ENCODE measurements around the gene RHBDF1.

RHBDF1 gene, protein sequence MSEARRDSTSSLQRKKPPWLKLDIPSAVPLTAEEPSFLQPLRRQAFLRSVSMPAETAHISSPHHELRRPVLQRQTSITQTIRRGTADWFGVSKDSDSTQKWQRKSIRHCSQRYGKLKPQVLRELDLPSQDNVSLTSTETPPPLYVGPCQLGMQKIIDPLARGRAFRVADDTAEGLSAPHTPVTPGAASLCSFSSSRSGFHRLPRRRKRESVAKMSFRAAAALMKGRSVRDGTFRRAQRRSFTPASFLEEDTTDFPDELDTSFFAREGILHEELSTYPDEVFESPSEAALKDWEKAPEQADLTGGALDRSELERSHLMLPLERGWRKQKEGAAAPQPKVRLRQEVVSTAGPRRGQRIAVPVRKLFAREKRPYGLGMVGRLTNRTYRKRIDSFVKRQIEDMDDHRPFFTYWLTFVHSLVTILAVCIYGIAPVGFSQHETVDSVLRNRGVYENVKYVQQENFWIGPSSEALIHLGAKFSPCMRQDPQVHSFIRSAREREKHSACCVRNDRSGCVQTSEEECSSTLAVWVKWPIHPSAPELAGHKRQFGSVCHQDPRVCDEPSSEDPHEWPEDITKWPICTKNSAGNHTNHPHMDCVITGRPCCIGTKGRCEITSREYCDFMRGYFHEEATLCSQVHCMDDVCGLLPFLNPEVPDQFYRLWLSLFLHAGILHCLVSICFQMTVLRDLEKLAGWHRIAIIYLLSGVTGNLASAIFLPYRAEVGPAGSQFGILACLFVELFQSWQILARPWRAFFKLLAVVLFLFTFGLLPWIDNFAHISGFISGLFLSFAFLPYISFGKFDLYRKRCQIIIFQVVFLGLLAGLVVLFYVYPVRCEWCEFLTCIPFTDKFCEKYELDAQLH

DNA sequence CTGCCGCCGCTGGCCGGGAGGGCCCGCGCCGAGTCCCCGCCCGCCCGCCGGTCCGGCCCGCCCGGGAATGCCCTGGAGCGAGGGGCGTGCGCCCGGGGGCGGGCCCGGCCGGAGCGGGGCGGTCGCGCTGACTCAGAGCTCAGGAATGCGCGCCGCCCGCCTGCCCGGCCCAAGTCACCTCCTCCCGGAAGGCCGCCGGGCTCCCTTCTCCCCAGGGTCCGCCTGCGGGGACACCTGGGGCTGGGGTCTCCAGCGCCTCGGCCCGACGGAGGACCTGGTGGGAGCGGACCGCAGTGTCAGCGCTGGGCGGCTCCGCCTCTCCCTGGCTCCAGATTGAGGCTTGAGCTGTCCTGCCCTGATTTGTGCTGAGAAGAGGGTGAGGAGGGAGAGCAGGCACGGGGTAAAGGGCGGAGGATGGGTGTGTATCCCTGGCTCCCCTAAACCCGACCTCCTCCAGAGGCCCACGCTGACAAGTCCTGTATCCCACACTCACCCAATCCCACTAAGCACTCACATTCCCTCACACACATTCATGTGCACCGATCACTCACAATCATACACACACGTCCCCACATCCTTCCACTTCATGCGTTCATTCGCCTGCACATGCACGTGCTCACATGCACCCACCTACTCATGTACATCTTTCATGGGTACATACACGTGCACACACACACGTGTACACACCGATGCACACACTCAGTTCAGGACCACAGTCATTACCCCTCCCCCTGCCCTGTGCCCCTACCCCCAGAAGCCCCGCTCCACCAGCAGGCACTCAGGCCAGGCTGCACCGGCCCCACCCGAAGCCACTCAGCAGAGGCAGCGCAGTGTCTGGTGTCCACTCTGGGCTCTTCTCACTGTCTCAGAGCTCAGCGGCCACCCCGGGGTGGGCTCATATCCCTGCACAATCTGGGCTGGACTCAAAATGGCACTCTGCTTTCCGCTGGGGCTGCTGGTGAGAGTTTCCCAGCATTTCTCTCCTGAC lies at the start of gene RHBDF1:
Gene RHBDF1, minus strand, starts transcription at position 71 of the 988 bp plus-strand sequence. CDS start 7,616 bp downstream, outside the sequence.
- in situ Hi-C loops (cut with MboI; ENCODE audit: low sequenced_read_pairs), result no loop called here

DNA sequence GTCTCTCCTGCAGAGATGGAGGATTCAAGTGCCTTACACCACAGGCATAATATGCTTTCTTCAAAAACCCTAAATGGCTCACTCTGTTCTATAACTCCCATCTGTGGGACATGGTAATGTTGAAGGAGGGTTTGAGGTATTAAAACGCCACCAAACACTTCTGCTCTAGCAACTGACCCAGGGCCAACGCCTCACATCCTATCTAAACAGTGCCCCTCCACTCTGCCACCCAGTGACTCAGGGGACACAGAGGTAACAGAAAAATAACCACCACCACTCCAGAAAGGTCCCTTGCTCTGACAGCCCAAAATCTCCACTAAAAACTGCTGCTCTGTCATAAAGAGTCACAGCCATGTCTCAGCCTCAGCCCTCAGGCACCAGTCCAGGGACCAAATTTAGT lies 48.3 kb upstream of the RHBDF1 start:
- in situ Hi-C loops (cut with MboI; ENCODE audit: low sequenced_read_pairs), result no loop called here

DNA sequence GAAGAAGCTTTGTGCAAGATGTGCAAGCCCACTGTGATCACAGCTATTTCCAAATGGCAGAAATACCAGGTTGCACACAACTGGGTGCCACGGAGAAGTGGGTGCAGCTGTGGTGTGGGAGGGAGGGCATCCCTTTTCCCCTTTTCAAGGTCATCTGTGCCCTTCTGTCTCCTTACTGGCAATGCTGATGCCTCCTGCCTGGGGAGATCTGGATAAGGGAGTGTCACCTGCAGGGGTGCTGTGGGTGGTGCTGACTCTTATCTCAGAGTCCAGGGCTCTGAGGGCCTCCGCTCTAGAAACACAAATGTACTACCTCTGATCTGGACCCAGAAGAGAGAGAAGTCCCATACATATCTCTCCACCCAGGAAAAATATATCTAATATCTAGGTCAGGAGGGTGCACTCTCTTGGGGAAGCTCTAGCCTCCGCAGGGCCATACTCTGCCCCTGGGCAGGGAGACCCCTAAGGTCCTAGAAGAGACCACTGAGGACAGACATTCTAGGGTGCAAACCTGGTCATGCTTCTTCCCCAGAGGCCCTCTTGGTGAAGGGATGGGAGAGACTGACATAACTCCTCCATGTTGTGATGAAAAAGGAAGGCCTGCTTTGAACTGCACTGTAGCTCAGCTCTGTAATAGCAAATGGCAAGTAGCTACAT lies 47.5 kb upstream of the RHBDF1 start:
- in situ Hi-C loops (cut with MboI; ENCODE audit: low sequenced_read_pairs), result loop anchor here (5.0 kb wide), 1 partner anchor 62 kb away; the partner anchor contains the start of gene HBQ1

DNA sequence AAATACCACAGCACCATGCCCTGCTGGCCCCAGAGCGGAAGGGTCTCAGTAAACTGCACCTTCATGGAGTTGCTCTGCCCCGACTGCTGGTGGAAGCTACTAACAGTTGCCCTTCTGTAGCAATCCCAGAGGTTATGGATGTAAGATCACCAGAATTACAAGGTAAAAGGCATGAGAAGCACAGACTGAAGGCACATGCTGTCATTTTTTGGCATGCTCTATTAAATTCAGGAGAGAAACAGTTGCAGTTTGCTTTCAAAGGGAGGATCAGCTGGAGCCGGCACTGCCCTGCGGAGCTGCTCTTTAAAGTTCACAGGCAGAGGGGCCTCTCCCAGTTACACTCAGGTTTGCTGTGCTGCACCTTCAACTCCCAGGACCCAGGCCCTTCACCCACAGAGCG lies 46.9 kb upstream of the RHBDF1 start:
- in situ Hi-C loops (cut with MboI; ENCODE audit: low sequenced_read_pairs), result loop anchor here (5.0 kb wide), 1 partner anchor 63 kb away; the partner anchor contains the start of gene HBQ1

DNA sequence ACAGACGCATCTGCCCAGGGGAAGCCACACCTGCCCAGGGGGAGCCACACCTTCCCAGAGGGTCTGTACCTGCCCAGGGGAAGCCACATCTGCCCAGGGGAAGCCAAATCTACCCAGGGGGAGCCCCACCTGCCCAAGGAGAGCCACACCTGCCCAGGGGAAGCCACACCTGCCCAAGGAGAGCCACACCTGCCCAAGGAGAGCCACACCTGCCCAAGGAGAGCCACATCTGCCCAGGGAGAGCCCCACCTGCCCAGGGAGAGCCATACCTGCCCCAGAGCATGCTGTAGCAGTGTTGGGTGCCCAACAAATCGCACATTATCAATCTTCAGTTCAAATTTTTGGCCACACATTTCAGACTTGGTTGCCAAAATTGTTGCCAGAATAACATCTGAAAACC lies 46.4 kb upstream of the RHBDF1 start:
- in situ Hi-C loops (cut with MboI; ENCODE audit: low sequenced_read_pairs), result loop anchor here (5.0 kb wide), 1 partner anchor 63 kb away; the partner anchor contains the start of gene HBQ1

DNA sequence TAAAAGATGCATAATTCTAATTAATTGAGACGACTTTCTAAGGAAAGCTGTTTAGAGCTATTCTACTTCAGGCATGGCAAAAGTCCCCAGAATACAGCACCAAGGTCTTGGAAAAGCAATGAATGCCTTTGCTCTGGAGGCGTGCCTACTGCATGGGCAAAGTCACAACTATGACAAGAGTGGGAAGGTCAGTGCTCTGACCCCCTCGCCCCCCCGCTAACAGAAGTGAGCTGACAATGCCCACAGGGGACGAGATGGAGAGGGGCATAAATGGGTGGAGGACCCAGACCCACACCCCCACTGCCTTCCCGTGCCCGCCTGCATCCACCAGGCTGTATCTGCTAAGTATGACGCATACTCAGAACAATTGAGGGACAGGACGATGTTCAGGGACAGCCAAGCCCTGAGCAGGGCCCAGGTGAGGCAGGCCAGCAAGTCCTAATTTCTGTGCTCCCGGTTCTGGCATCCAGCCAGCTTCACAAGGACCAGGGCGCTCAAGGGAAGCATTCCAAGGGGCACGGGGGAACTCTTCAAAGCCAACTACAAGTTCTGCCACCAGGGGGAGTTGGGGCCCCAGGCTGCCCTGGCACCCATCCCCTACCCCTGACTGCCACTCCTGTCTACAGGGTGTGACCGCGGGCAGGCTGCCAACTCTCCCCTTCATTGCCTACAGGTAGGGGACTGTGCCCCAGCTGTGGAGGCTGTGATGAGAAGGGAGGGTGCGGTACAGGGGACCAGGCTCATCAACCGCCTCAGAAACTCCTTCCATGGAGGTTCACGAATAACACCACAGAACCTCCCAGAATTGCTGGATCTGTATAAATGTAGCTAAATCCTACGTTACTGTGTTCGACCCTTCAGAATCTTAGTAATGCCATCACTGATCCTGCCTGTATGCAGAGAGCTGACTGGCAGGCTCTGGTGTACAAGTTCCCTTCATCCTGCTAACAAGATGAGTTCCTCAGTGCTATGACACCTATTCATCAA lies 45.2 kb upstream of the RHBDF1 start:
- in situ Hi-C loops (cut with MboI; ENCODE audit: low sequenced_read_pairs), result loop anchor here (5.0 kb wide), 1 partner anchor 65 kb away; the partner anchor contains the start of gene HBQ1

DNA sequence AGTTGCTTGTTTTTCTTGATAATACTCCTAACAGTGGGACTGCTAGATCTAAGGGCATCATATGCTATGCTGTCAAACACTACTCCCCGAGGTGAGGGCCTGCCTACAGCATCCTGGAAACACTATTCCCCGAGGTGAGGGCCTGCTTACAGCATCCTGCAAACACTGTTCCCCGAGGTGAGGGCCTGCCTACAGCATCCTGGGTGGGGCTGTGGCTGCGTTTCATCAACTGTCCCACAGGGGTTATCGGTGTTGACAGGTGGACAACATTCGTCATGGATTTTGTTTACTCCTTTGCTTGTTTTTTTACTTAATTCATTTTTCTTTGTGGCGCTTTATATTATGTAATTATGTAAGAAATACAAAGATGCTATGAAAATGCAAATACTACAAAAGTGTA lies 43.6 kb upstream of the RHBDF1 start:
- in situ Hi-C loops (cut with MboI; ENCODE audit: low sequenced_read_pairs), result loop anchor here (5.0 kb wide), 1 partner anchor 66 kb away; the partner anchor contains the start of gene HBQ1

DNA sequence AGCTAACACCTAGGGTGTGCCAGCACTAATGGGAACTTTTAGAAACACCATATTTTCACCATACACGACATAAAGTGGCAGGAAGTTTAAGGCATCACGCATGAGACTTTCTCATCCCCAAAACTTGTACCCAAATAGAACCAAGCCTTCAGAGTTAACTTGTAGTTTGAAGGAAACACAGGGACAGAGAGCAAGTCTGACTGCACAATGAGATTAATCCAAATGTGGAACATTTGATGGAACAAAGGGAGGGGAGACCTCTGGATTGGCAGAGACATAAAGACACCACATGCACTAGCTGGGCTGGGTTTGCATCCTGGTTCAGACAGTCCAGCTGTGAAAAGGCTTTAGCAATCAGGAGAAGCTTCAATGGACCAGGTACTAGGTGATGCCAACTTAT lies 41.9 kb upstream of the RHBDF1 start:
- in situ Hi-C loops (cut with MboI; ENCODE audit: low sequenced_read_pairs), result no loop called here

DNA sequence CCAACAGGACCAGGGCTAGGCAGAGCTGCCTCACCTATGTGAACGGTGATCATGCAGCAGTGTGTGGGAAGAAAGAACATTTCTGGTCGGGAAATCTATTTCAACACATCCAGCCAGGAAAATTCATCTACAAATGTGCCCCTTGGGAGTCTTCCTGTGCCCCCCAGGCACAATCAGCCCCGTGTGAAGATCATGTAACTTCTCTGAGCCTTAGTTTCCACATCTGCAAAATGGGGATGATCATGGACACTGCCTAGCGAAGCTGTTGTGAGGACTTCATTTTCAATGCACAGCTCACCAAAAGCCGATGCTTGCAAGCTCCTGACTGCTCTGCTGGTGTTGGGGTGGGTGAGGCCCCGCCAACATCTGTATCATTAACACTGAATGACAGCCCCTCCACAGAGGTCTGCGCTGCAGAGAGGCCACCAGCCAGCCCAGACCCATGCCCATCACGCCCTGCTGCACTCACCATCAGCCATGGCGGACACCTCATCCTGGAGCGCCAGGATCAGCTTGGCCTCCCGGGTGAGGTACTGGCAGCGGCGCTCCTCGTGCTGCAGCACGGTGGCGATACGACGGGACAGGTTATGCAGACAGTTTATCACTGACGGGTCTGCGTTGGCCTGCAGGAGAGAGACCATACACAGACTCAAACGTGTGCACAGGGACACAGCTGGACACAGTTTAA lies 39.9 kb upstream of the RHBDF1 start:
- in situ Hi-C loops (cut with MboI; ENCODE audit: low sequenced_read_pairs), result no loop called here

DNA sequence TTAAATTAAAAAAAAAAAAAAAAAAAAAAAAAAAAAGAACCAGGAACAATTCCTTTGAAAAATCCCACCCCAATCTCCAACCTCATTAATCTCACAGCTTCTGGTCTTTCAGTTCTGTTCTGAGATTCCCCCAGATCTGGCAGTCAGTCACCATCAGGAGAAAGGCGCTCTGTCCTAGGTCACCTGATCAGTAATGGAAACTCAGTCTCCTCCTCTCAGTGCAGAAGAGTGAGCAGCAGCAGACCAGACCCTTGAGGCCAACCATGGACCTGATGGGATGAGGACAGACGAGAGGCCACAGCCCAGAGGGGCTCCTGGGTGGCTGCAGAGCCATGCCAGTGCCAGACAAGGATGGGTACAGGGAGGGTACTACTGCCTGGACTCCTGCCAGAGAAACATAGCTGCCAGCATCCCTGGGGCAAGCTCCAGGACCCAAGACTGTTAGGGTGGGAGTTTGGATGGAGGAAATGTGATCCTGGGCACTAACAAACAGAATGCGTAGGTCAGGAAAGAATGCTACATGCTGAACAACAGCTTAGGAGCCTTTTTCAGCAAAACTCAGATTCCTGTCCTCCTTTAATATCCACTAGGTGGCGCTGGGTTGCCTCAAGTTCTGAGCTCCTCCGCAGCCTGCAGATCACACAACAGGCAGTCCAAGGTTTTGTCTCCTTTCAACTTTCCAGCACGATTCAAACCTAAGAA lies 34.3 kb upstream of the RHBDF1 start:
- in situ Hi-C loops (cut with MboI; ENCODE audit: low sequenced_read_pairs), result no loop called here

DNA sequence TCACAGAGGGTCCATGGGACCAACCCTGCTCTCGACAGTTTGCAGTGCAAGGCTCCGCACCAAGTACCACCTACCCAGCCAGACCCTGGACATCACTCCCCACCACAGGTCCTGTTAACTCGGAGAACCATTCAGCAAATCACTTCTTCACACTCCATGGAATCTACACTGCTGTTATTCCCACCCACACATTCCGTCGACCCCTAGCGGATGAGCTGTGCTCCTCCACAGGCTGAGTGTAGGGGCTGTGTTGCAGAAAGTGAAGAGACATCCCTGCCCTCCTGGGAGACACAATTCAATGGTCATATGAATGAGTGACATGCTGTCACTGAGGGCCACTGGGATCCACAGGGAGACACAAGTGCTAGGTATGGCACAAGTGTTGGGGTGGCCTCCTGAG lies 33.1 kb upstream of the RHBDF1 start:
- in situ Hi-C loops (cut with MboI; ENCODE audit: low sequenced_read_pairs), result no loop called here

DNA sequence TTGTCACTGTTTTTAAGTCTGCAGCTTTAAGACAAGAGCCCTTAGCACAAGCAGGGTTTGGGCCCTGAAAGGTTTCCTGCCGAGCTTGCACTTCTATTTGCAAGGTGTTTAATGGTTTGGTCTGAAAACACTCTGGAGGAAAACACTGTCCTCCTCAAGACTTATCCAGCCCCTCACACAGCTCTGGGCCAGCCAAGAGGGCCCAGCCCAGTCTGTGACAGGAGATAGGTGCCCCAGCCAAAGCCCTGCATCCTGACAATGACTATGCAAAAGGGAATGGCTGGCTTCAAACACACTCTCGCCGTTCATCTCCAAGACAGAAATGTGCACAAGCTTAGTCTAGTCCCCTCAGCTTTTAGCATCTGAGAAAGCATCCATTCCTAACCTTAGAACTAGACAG lies 32.5 kb upstream of the RHBDF1 start:
- in situ Hi-C loops (cut with MboI; ENCODE audit: low sequenced_read_pairs), result no loop called here

DNA sequence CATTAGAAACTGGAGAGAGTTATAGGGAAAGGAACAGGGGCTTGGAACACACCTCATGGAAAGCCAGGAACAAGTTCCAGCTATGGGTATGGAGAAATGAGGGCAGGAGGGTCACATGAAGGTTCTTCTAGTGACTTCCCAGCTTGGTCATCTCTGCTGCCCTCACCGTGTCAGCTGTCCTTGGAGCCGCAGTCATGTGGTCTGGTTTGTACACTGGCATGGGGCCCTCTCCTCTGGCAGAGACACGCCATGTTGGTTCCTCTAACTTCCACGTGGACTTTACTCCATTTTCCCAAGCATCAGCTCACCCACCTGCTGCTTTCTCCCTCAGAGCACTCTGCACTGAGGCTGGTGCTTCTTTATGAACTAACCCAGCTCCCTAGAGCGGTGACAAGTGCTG lies 31.9 kb upstream of the RHBDF1 start:
- in situ Hi-C loops (cut with MboI; ENCODE audit: low sequenced_read_pairs), result no loop called here

DNA sequence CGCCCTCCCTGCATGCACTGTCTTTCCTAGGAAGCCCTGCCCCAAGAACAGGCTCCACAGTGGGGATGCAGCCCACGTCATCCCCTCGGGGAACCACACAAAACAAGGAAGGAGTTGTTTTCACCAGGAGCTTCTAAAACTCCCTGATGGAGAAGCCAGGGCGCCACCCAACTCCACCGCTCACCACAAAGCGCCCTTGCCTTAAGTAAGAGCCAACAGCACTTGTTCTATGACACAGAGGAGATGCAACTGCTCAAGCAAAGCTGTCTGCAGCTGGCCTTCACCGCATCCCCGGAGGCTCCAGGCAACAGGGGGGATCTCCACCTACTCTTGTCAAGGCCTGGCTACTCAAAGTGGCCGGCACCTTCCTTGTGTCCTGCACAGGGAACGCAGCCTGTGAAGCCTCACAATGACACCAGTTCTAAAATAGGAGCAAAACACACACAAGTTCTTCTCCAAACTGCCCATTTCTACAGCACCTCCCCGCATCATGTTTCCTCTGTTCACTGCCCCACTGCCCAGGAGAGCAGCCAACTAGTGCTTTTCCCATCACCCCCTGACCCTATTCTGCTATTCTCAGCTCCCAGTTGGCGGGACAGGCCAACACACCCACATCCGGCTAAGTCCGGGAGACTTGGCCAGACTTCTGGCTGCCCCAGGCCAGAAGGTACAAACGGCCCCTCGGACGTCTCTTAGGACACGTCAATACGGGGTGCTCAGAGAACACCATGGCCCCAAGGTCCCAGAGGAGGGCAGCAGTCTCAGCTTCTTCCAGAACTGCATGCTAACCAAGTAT lies 29.8 kb upstream of the RHBDF1 start:
- in situ Hi-C loops (cut with MboI; ENCODE audit: low sequenced_read_pairs), result no loop called here

DNA sequence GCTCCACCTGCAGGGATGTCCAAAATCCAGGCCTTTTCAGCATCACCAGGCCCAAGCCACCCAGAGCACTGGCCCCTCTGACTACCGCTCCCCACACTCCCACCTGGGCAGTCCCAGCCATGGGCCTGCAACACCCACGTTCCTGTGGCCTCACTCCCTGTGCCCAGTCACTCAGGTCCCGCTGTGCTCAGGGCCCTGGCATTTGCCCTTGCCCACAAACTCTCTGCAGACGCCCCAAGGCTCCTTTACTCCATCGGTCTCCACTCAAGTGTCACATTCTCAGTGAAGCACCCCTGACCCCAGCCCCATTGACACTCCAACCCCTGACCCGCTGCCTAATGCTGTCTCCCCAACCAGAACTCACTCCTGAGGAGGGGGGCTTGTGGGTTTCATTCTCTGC lies 29.2 kb upstream of the RHBDF1 start:
- in situ Hi-C loops (cut with MboI; ENCODE audit: low sequenced_read_pairs), result no loop called here

DNA sequence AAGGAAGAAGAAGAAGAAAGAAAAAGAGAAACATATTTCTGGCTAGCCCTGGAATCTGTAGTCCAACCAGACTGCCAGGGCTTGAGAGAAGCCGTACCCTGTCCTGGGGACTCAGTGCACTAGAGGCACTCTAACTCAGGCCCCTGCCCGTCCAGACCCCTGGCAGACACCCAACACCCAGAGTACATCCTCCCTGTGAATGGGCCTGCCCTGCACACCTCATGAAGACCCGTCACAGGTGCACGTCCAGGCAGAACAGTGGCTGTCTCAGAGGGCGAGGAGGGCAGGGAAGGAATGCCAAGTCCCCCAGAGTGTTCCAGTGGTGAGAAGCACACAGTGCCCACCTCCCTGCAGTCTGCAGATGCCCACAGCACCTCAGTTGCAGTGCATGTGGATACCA lies 28.6 kb upstream of the RHBDF1 start:
- in situ Hi-C loops (cut with MboI; ENCODE audit: low sequenced_read_pairs), result no loop called here

DNA sequence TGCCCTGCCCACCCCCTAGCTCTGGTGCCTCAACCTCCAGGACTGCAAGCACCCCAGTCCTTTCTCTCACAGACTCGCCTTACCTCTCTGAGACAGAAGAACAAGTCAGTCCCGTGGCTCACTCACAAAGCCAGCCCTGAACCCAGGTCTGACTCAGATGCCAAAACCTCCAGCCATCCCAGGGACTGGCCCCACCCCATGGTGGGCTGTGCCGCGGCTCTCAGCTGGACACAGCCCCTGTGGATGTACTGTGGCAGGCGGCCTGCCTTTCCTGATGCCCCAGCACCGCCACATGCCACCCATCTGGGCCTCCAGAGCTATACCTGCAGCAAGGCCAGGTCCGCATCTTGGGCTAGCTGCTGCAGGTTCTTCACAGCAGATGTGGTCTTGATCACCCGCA lies 25.4 kb upstream of the RHBDF1 start:
- in situ Hi-C loops (cut with MboI; ENCODE audit: low sequenced_read_pairs), result no loop called here
